ENCODE results near the gene TNFAIP8L2. TPM values are rescaled to one million over a fixed set of nuclear protein-coding genes. Genes with fewer than 3 reads are reported as not detected.

The TNFAIP8L2 gene
- total and polyA plus RNA-seq, 2 of the 8 experiments (the other 6 are each of a cell fraction or from before 2014, with no cell fraction given): not detected

GRCh38 chr1:151147665-151148064, 8.8 kb upstream of the TNFAIP8L2 start (continued):
- TF ChIP-seq CBX5 (IDR thresholded peaks at IDR 0.05; ENCODE audit: low read depth, low read length) (no peak), BRCA1 (IDR thresholded peaks at IDR 0.05; ENCODE audit: low read depth, low read length) (no peak), USF2 (IDR thresholded peaks at IDR 0.05; ENCODE audit: low read length) (no peak)

All from H1 (cell line).